HCT116 (cell line): ENCODE results near the gene SIL1. TPM values are rescaled to one million over a fixed set of nuclear protein-coding genes. Genes with fewer than 3 reads are reported as not detected.
A peak's percentile ranks its signal among the peaks of the same experiment; 100 is the strongest.

ENCODE experiments used
- ATAC-seq: fragments of 200-7000 bp; cut with Tn5 transposase; 2 replicates; pipeline ENCODE4 v1.9.1; 2020; ENCODE audit warnings: mild to moderate bottlenecking, moderate library complexity
- BruUV-seq: library from RNA; stranded (reverse); fragments of 400-500 nt; replicated peaks from 2 replicates; lab custom pipeline; 2021; lab: Mats Ljungman, UMichigan
- CTCF ChIA-PET: fragments of 300-600 bp; sonication (Branson Sonifier 250); formaldehyde crosslinking; loops from one replicate; lab custom pipeline; 2021; ENCODE audit warnings: antibody characterized with exemption; lab: Charles Lee
- POLR2A ChIA-PET: fragments of 300-600, 350-600 bp; sonication (Branson Sonifier 250); formaldehyde crosslinking; loops from one replicate; lab custom pipeline; 2021; ENCODE audit warnings: antibody characterized with exemption; lab: Charles Lee
- RAD21 ChIA-PET, 2 experiments: fragments of 300-600 bp; sonication (Branson Sonifier 250); formaldehyde crosslinking; loops; one replicate each; lab custom pipeline; 2023; ENCODE audit warnings: low total read pairs in 2 of 2; ENCODE audit not compliant: uncharacterized antibody in 2 of 2, unreplicated experiment in 2 of 2, low non-redundant PET in 1 of 2; lab: Charles Lee
- DNase-seq: peaks from one replicate; pipeline ENCODE4 v3.0.0-alpha.2; 2010; ENCODE audit warnings: low read depth, low spot score
- H2AFZ ChIP-seq: fragments of 200-600 bp; shearing (Covaris generic), sonication (generic); 2 replicates; pipeline ENCODE4 v1.6.1; 2017; ENCODE audit warnings: low read depth, mixed run types, mixed read lengths, antibody characterized with exemption, low read length; ENCODE audit not compliant: poor library complexity, severe bottlenecking
- H3K27ac ChIP-seq: 2 replicates; pipeline ENCODE4 v1.5.1; 2012; ENCODE audit warnings: low read depth, low read length
- H3K27me3 ChIP-seq: fragments of 200-600 bp; sonication (generic); 2 replicates; pipeline ENCODE4 v1.6.1; 2016; ENCODE audit warnings: mixed run types, low read length, mixed read lengths; ENCODE audit not compliant: insufficient read depth
- H3K36me3 ChIP-seq, 2 experiments: fragments of 200-500 bp in 1 of 2; fragments of 200-600 bp in 1 of 2; sonication (Bioruptor generic) in 1 of 2; sonication (generic) in 1 of 2; 2 replicates each; pipeline versions ENCODE4 v1.5.1 to v1.6.1; 2014 to 2016; ENCODE audit warnings: low read length in 2 of 2, inconsistent platforms in 1 of 2, mixed read lengths in 1 of 2, mixed run types in 1 of 2; ENCODE audit not compliant: insufficient read depth in 2 of 2, control insufficient read depth in 1 of 2
- H3K4me1 ChIP-seq, 2 experiments: fragments of 200-600 bp in 1 of 2; sonication (generic) in 1 of 2; 2 replicates each; pipeline versions ENCODE4 v1.5.1 to v1.6.1; 2012 to 2017; ENCODE audit warnings: low read length in 2 of 2, inconsistent platforms in 1 of 2, mild to moderate bottlenecking in 1 of 2, mixed read lengths in 1 of 2, mixed run types in 1 of 2, moderate library complexity in 1 of 2; ENCODE audit not compliant: insufficient read depth in 2 of 2, control insufficient read depth in 1 of 2
- H3K4me2 ChIP-seq: fragments of 200-600 bp; sonication (generic); 2 replicates; pipeline ENCODE4 v1.6.1; 2017; ENCODE audit warnings: mixed run types, low read length, mixed read lengths
- H3K4me3 ChIP-seq, 2 experiments: fragments of 200-600 bp in 1 of 2; sonication (generic) in 1 of 2; replicated peaks in 1 of 2; 2 replicates each; pipeline ENCODE4 v1.5.1; 2011 to 2016; ENCODE audit warnings: low read length in 2 of 2, control low read depth in 1 of 2, low read depth in 1 of 2, mild to moderate bottlenecking in 1 of 2, mixed read lengths in 1 of 2, mixed run types in 1 of 2
- H3K79me2 ChIP-seq: fragments of 200-600 bp; sonication (generic); 2 replicates; pipeline ENCODE4 v1.6.1; 2017; ENCODE audit warnings: mild to moderate bottlenecking, mixed run types, low read length, moderate library complexity, mixed read lengths; ENCODE audit not compliant: insufficient read depth
- H3K9ac ChIP-seq: fragments of 200-600 bp; sonication (generic); 2 replicates; pipeline ENCODE4 v1.6.1; 2016; ENCODE audit warnings: low read length, mixed read lengths
- H3K9me2 ChIP-seq: fragments of 200-600 bp; sonication (generic), shearing (Covaris generic); 2 replicates; pipeline ENCODE4 v1.6.1; 2017; ENCODE audit warnings: mixed run types, mild to moderate bottlenecking, moderate library complexity; ENCODE audit not compliant: insufficient read depth
- H3K9me3 ChIP-seq, 2 experiments: fragments of 200-500 bp in 1 of 2; fragments of 200-600 bp in 1 of 2; sonication (Bioruptor generic) in 1 of 2; sonication (generic) in 1 of 2; 2 replicates each; pipeline ENCODE4 v1.6.1; 2014 to 2017; ENCODE audit warnings: low read length in 2 of 2, mixed read lengths in 2 of 2, inconsistent platforms in 1 of 2, low read depth in 1 of 2, mild to moderate bottlenecking in 1 of 2, mixed run types in 1 of 2, moderate library complexity in 1 of 2; ENCODE audit not compliant: control insufficient read depth in 1 of 2, insufficient read depth in 1 of 2
- H4K20me1 ChIP-seq: fragments of 200-600 bp; sonication (generic), shearing (Covaris generic); 2 replicates; pipeline ENCODE4 v1.6.1; 2017; ENCODE audit warnings: mixed run types, mild to moderate bottlenecking, moderate library complexity; ENCODE audit not compliant: insufficient read depth
- ATF3 ChIP-seq: IDR thresholded peaks from 2 replicates; pipeline ENCODE4 v1.6.1; 2012
- CEBPB ChIP-seq: IDR thresholded peaks from 2 replicates; pipeline ENCODE4 v1.6.1; 2012; ENCODE audit warnings: low read depth
- EGR1 ChIP-seq: IDR thresholded peaks from 2 replicates; pipeline ENCODE4 v1.6.1; 2012; ENCODE audit warnings: low read depth
- ELF1 ChIP-seq: IDR thresholded peaks from 2 replicates; pipeline ENCODE4 v1.6.1; 2012; ENCODE audit warnings: low read depth, borderline replicate concordance
- FOSL1 ChIP-seq: IDR thresholded peaks from 2 replicates; pipeline ENCODE4 v1.6.1; 2012; ENCODE audit warnings: low read depth
- JUND ChIP-seq: IDR thresholded peaks from 2 replicates; pipeline ENCODE4 v1.6.1; 2012
- MAX ChIP-seq: IDR thresholded peaks from 2 replicates; pipeline ENCODE4 v1.6.1; 2012
- POLR2AphosphoS5 ChIP-seq: IDR thresholded peaks from 2 replicates; pipeline ENCODE4 v1.6.1; 2011; ENCODE audit warnings: mild to moderate bottlenecking, low read depth, low read length, moderate library complexity
- SP1 ChIP-seq: IDR thresholded peaks from 2 replicates; pipeline ENCODE4 v1.6.1; 2012; ENCODE audit warnings: low read depth
- SRF ChIP-seq: IDR thresholded peaks from 2 replicates; pipeline ENCODE4 v1.6.1; 2012; ENCODE audit warnings: low read depth
- TCF7L2 ChIP-seq: IDR thresholded peaks from 2 replicates; pipeline ENCODE4 v1.7.0; 2011; ENCODE audit warnings: borderline replicate concordance, inconsistent platforms; ENCODE audit not compliant: insufficient read depth, insufficient read length; ENCODE audit errors: extremely low read depth
- YY1 ChIP-seq: IDR thresholded peaks from 2 replicates; pipeline ENCODE4 v1.6.1; 2011; ENCODE audit warnings: low read length, low read depth, moderate library complexity, mild to moderate bottlenecking; ENCODE audit not compliant: insufficient replicate concordance; ENCODE audit errors: extremely low read depth
- ZBTB33 ChIP-seq: IDR thresholded peaks from 2 replicates; pipeline ENCODE4 v1.6.1; 2011; ENCODE audit warnings: mild to moderate bottlenecking, low read length, moderate library complexity; ENCODE audit not compliant: insufficient replicate concordance; ENCODE audit errors: extremely low read depth
- intact Hi-C: fragments of 100-400 bp; cut with micrococcal nuclease; formaldehyde crosslinking; loops from 2 replicates; pipeline ENCODE4 v1.10.0; 2022
- total RNA-seq: library from RNA; stranded (reverse); gene quantifications from one replicate; pipeline ENCODE4 v1.2.1, GENCODE V29; 2021; ENCODE audit not compliant: unreplicated experiment

SIL1 gene
- total RNA-seq, 1 experiment from 2014 or later, result 34.0 TPM

GRCh38 chr5:139232147-139232724, 34.1 kb upstream of the SIL1 start:
- H3K27ac ChIP-seq, result peak overlapping the region; percentile 4; the same call in 1 of the 2 replicates
- ATAC-seq, result peak; percentile 63
- H3K4me2 ChIP-seq, result no peak overlapping the region
- intact Hi-C loops, result no loop called here
- RAD21 ChIA-PET, result interaction anchor here in 1 of 2 experiments (0.7 kb wide), 1 partner anchor 144 kb away, joined by 3 read pairs; no protein-coding TSS in a partner anchor
- no peaks in the 10 kb centered on the region for H3K27me3 ChIP-seq
- peaks cover 0 to 11% of the 10 kb centered on the region in 2 experiments; a peak in 2 of 4 replicates for H3K4me1 ChIP-seq
- POLR2A ChIA-PET, result interaction anchor here (1.5 kb wide), 1 partner anchor 34 kb away, joined by 3 read pairs; the partner anchor contains the start of gene SIL1
- BruUV-seq, result no TSS peak
- H3K9me3 ChIP-seq, result no peaks in the 10 kb centered on the region
- TF ChIP-seq ZBTB33, result no peak
- TF ChIP-seq SRF, result no peak
- no peak for TF ChIP-seq CEBPB
- TF ChIP-seq YY1, result no peak
- TF ChIP-seq EGR1, result no peak
- TF ChIP-seq TCF7L2, result no peak
- TF ChIP-seq FOSL1, result no peak
- no peak for TF ChIP-seq ELF1
- no peak for TF ChIP-seq POLR2AphosphoS5
- no peak for TF ChIP-seq MAX
- no peak for TF ChIP-seq ATF3
- no peak for TF ChIP-seq SP1
- TF ChIP-seq JUND, result no peak
- H3K79me2 ChIP-seq, result no peaks in the 10 kb centered on the region
- no peaks in the 10 kb centered on the region for H3K36me3 ChIP-seq
- H3K9me2 ChIP-seq, result no peaks in the 10 kb centered on the region
- H4K20me1 ChIP-seq, result no peaks in the 10 kb centered on the region
- no peak overlapping the region for H2AFZ ChIP-seq
- DNase-seq, result no peak
- no peak overlapping the region for H3K4me3 ChIP-seq
- CTCF ChIA-PET, result interaction anchor here (0.6 to 0.7 kb wide), 3 partner anchors 13 to 577 kb away, joined by 3 to 4 read pairs (median 4); no protein-coding TSS in a partner anchor
- no peak overlapping the region for H3K9ac ChIP-seq
